NCI-H510A treated with DMSO at 0.1 percent for 48 hours (cell line): ENCODE data around the gene VPS26C.

Experiments used
- DNase-seq: peaks from one replicate; lab custom pipeline; 2025; lab: John Stamatoyannopoulos, UW

VPS26C gene

GRCh38 chr21:37202221-37203110, 64.7 kb downstream of the VPS26C start:
- no peak for DNase-seq

- DNase-seq = no peak
Observed at GRCh38 chr21:37200641-37201480, 66.3 kb downstream of the VPS26C start.

- no peak for DNase-seq
Observed at GRCh38 chr21:37199057-37199924, 67.8 kb downstream of the VPS26C start.

GRCh38 chr21:37197746-37198145, 69.4 kb downstream of the VPS26C start:
- no peak for DNase-seq

- no peak for DNase-seq
Observed at GRCh38 chr21:37196847-37197246, 70.3 kb downstream of the VPS26C start.

- no peak for DNase-seq
Observed at GRCh38 chr21:37195610-37196009, 71.5 kb downstream of the VPS26C start.

- no peak for DNase-seq
Observed at GRCh38 chr21:37195059-37195458, 72.1 kb downstream of the VPS26C start.

GRCh38 chr21:37193676-37194075, 73.5 kb downstream of the VPS26C start:
- no peak for DNase-seq

GRCh38 chr21:37193006-37193405, 74.1 kb downstream of the VPS26C start:
- no peak for DNase-seq

- no peak for DNase-seq
Observed at GRCh38 chr21:37192019-37192418, 75.1 kb downstream of the VPS26C start.

GRCh38 chr21:37188825-37189224, 78.3 kb downstream of the VPS26C start:
- no peak for DNase-seq

GRCh38 chr21:37186983-37187382, 80.2 kb downstream of the VPS26C start:
- DNase-seq = no peak

GRCh38 chr21:37184784-37185593, 82.1 kb downstream of the VPS26C start:
- DNase-seq = no peak

- no peak for DNase-seq
Observed at GRCh38 chr21:37183749-37184148, 83.4 kb downstream of the VPS26C start.

- no peak for DNase-seq
Observed at GRCh38 chr21:37182222-37182621, 84.9 kb downstream of the VPS26C start.

- DNase-seq = no peak
Observed at GRCh38 chr21:37181059-37181458, 86.1 kb downstream of the VPS26C start.

GRCh38 chr21:37176716-37177115, 90.4 kb downstream of the VPS26C start:
- peak; percentile 46 for DNase-seq
